Adrenal gland (tissue), 12 donors: ENCODE results near the gene TRIO. TPM values are rescaled to one million over a fixed set of nuclear protein-coding genes. Genes with fewer than 3 reads are reported as not detected.

Experiments
- DNase-seq, 7 donors: peaks; one replicate each; pipeline ENCODE4 v3.0.0-alpha.2; 2019 to 2020
- H3K27ac ChIP-seq, 5 donors: fragments of 200-600 bp; sonication (generic) in 4 of 5; 1 replicate in 3 of 5; 2 replicates in 2 of 5; pipeline versions ENCODE4 v1.5.1 to v1.8.0; 2016 to 2020; ENCODE audit warnings: mild to moderate bottlenecking in 1 of 5
- H3K27me3 ChIP-seq: fragments of 200-600 bp; 2 replicates; pipeline ENCODE4 v1.8.0; 2021
- H3K36me3 ChIP-seq, 2 donors: fragments of 200-600 bp; replicated peaks in 1 of 2; 1 replicate in 1 of 2; 2 replicates in 1 of 2; pipeline versions ENCODE4 v1.5.1 to v1.8.0; 2018 to 2022
- H3K4me1 ChIP-seq, 2 donors: fragments of 200-600 bp; replicated peaks in 1 of 2; 1 replicate in 1 of 2; 2 replicates in 1 of 2; pipeline versions ENCODE4 v1.5.1 to v1.8.0; 2018 to 2021
- H3K4me3 ChIP-seq, 4 donors: fragments of 200-600 bp; sonication (generic) in 3 of 4; one replicate each; pipeline ENCODE4 v1.5.1; 2016 to 2018
- H3K9me3 ChIP-seq, 3 donors: fragments of 200-600 bp; sonication (generic) in 1 of 3; replicated peaks in 1 of 3; 1 replicate in 2 of 3; 2 replicates in 1 of 3; pipeline versions ENCODE4 v1.5.1 to v1.8.0; 2016 to 2021
- POLR2A ChIP-seq, 2 donors: fragments of 450-650 bp; IDR thresholded peaks; one replicate each; pipeline ENCODE4 v1.6.1; 2017; ENCODE audit warnings: antibody characterized with exemption in 2 of 2, mild to moderate bottlenecking in 2 of 2, moderate library complexity in 1 of 2
- WGBS, 4 donors: extraction: QIAGEN DNeasy Blood & Tissue Kit in 2 of 4; methylation state at CpG; one replicate each; pipeline versions ENCODE4 v1.1.5 to v1.1.7; 2013 to 2017; 5-methylcytosine and 5-hydroxymethylcytosine counted together
- intact Hi-C, 2 donors: fragments of 100-400 bp; cut with DNase I; formaldehyde crosslinking; loops; one replicate each; pipeline versions ENCODE4 v1.14.1 to v1.15.0; 2022 to 2023
- polyA plus RNA-seq, 3 donors: library from polyadenylated mRNA; stranded (reverse); fragments of 200-250 nt in 2 of 3; fragments of 350-450 nt in 1 of 3; fragmentation: Illumina TruSeq in 1 of 3; extraction: RNeasy Lipid Tissue Mini Kit (QIAGEN cat#74804) in 1 of 3; gene quantifications; one replicate each; pipeline ENCODE4 v1.2.3, GENCODE V29; 2013 to 2014
- total RNA-seq, 9 donors: library from RNA; depleted of rRNA in 4 of 9; stranded (reverse); fragments of >200 nt in 4 of 9; fragments of 120-200 nt in 1 of 9; fragmentation: NEBNext Ultra II Directional in 1 of 9; extraction: Animal tissue kit (Norgen Biotek cat#: 25700) in 1 of 9; gene quantifications; one replicate each; pipeline versions ENCODE4 v1.1.0 to v1.2.4, GENCODE V29; 2013 to 2023
- TF ChIP-seq, protein P1 (sequence below), 6 experiments: fragments of 450-650 bp in 4 of 6; fragments of 200-600 bp in 2 of 6; sonication (generic) in 1 of 6; IDR thresholded peaks; 1 replicate in 5 of 6; 2 replicates in 1 of 6; pipeline versions ENCODE4 v1.5.1 to v1.8.0; 2016 to 2021; ENCODE audit warnings: antibody characterized with exemption in 6 of 6, mild to moderate bottlenecking in 2 of 6, moderate library complexity in 1 of 6
- donor health status: healthy with polysubstance abuse.
- donor health status: Bipolar disorder and iron deficiency.
- donor health status: DM: yes; HTN: yes; CAD: no.
- donor health status: DM: no; HTN: no; CAD: no.
- donor health status: DM: no; HTN: no; CAD: no.
- donor health status: DM: yes; HTN: yes; CAD: no.

TRIO gene
- total and polyA plus RNA-seq, 12 donors = 27.3 to 109 (median 72.4) TPM

DNA sequence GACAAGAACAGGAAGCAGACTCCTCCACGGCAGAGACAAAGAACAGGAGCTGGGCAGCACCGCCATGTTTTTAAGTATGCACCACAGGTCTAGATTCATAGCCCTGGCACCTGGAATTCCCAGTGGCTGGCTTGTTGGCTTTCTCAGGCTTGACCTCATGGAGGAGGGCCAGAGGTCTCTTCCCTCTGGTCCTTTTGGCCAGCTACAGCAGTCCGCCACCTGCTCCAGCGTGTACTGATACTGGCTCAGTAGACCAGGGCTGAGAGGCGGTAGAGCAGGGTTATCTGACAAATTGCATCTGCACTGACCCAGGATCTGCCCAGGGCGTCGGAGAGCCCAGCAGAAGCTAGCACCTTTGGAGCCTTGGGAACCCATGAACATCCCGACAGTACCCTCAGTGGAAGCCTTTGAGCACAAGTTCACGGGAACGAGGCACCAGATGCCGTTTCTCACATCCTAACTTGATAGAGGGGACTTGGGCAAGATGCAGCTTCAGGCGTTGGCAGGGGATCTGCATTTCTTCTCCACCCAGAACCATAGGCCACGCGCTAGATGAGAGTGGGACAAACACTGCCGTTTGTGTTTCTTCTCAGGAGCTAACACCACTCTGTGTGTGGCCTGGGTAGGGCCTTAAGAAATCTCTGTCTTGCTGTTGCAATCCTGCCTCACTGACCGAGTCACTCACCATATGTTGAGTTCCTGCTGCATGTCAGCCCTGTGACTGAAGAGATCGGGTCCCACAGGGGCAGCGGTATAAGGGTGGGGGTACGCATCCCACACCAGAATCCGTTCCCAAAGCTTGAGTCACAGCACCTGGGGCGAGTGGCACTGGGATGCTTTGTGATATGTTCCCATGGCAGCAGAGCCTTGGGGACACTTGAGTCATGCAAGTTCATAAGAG lies 348.1 kb downstream of the TRIO start:
- H3K36me3 ChIP-seq = peaks cover 0 to 37% of the 10 kb centered on the region in 2 donors
- H3K9me3 ChIP-seq = no peaks in the 10 kb centered on the region
- H3K4me3 ChIP-seq = no peak overlapping the region
- peaks cover 0 to 9% of the 10 kb centered on the region in 2 donors for H3K4me1 ChIP-seq
- intact Hi-C loops = no loop called here
- no peak for TF ChIP-seq POLR2A (IDR thresholded peaks at IDR 0.05)
- no peak overlapping the region for H3K27ac ChIP-seq
- 78 to 95% (median 82%) methylated on average over 9 to 21 of the region's 21 CpGs for WGBS, 4 donors
- no peaks in the 10 kb centered on the region for H3K27me3 ChIP-seq
- peak in 1 of 7 donors; percentile 49 for DNase-seq

DNA sequence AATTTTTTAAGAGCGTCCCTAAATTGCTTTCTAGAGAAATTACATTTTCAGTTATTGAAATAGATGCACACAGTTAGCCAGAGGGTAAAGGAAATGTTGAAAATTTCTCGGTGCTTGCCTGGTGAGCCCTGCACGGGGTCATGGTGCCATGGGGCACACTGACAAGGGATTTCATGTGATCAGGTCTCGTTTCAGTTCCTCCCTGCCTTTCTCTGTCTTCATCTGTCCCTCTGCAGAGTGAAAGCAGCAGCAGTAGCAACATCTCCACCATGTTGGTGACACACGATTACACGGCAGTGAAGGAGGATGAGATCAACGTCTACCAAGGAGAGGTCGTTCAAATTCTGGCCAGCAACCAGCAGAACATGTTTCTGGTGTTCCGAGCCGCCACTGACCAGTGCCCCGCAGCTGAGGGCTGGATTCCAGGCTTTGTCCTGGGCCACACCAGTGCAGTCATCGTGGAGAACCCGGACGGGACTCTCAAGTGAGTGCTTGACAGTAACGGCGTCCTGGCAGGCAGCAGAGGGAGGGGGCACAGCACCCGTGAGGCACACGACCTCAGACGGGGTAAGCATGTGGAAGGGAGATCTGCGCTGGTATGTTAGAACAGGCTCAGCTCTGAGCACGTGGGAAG lies 349.3 kb downstream of the TRIO start:
- H3K36me3 ChIP-seq = peaks cover 0 to 43% of the 10 kb centered on the region in 2 donors
- WGBS, 4 donors = 83 to 92% (median 86%) methylated on average over 19 to 21 of the region's 21 CpGs
- no peak overlapping the region for H3K27ac ChIP-seq

DNA sequence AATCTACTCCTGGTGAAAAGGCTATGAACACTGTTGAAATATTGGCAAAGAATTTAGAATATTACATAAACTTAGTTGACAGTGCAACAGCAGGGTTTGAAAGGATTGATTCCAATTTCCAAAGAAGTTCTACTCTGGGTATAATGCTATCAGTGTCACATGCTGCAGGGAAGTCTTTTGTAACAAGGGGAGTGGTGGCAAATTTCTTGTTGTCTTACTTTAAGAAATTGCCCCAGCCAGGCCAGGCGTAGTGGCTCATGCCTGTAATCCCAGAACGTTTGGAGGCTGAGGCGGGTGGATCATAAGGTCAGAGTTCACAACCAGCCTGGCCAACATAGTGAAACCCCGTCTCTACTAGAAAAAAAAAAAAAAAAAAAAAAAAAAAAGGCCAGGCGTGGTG lies 352.2 kb downstream of the TRIO start:
- Histone ChIP-seq H3K4me1 (peaks cover 0 to 6% of the 10 kb centered on the region in 2 donors), H3K9me3 (no peaks in the 10 kb centered on the region), H3K4me3 (no peak overlapping the region), H3K36me3 (peaks cover 0 to 58% of the 10 kb centered on the region in 2 donors), H3K27ac (no peak overlapping the region), H3K27me3 (no peaks in the 10 kb centered on the region)
- TF ChIP-seq POLR2A (IDR thresholded peaks at IDR 0.05) = no peak
- TF ChIP-seq, protein P1, sequence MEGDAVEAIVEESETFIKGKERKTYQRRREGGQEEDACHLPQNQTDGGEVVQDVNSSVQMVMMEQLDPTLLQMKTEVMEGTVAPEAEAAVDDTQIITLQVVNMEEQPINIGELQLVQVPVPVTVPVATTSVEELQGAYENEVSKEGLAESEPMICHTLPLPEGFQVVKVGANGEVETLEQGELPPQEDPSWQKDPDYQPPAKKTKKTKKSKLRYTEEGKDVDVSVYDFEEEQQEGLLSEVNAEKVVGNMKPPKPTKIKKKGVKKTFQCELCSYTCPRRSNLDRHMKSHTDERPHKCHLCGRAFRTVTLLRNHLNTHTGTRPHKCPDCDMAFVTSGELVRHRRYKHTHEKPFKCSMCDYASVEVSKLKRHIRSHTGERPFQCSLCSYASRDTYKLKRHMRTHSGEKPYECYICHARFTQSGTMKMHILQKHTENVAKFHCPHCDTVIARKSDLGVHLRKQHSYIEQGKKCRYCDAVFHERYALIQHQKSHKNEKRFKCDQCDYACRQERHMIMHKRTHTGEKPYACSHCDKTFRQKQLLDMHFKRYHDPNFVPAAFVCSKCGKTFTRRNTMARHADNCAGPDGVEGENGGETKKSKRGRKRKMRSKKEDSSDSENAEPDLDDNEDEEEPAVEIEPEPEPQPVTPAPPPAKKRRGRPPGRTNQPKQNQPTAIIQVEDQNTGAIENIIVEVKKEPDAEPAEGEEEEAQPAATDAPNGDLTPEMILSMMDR (IDR thresholded peaks at IDR 0.05) = no peak
- no peak for DNase-seq
- 83 to 93% (median 89%) methylated on average over 5 of the region's 5 CpGs for WGBS, 4 donors
- intact Hi-C loops = no loop called here

More for the DNA sequence above, 349.3 kb downstream of the TRIO start:
- no peak for TF ChIP-seq POLR2A (IDR thresholded peaks at IDR 0.05)
- TF ChIP-seq, protein P1 (IDR thresholded peaks at IDR 0.05) = no peak
- intact Hi-C loops = no loop called here
- peaks cover 0 to 9% of the 10 kb centered on the region in 2 donors for H3K4me1 ChIP-seq
- H3K4me3 ChIP-seq = no peak overlapping the region
- H3K9me3 ChIP-seq = no peaks in the 10 kb centered on the region
- H3K27me3 ChIP-seq = no peaks in the 10 kb centered on the region
- peak in 1 of 7 donors; percentile 50 for DNase-seq

DNA sequence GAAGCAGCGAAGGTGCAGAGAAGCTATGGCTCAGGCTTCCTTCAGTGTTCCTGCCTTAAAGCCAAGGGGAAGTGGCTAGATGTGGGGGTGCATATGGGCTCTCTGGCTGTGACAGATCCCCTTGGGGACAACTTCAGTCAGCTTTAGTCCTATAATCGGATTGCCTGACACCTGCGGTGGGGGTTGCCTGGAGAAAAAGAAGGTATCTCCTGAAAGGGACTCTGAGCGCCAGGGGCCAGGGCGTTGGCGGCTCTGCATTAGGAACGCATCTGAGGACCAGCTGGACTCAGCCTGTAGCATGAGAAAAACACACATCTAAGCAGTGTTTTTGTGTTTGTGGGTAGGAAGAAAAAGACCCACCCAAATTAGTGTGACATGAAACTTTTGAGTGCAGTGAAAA lies 354.2 kb downstream of the TRIO start:
- intact Hi-C loops = no loop called here
- DNase-seq = no peak
- Histone ChIP-seq H3K4me3 (no peak overlapping the region), H3K9me3 (no peaks in the 10 kb centered on the region), H3K4me1 (no peaks in the 10 kb centered on the region), H3K27ac (no peak overlapping the region), H3K36me3 (peaks cover 0 to 66% of the 10 kb centered on the region in 2 donors), H3K27me3 (no peaks in the 10 kb centered on the region)
- TF ChIP-seq, protein P1 (IDR thresholded peaks at IDR 0.05) = no peak
- TF ChIP-seq POLR2A (IDR thresholded peaks at IDR 0.05) = no peak
- WGBS, 4 donors = 88 to 96% (median 93%) methylated on average over 7 of the region's 7 CpGs
